Activated CD8-positive, alpha-beta memory T cell treated with anti-CD3 and anti-CD28 coated beads, Interleukin-2, amount 50 U/mL, for 4 hours (primary cell): ENCODE measurements around the gene OCSTAMP.

ENCODE experiments used
- DNase-seq: peaks from one replicate; pipeline ENCODE4 v3.0.0-alpha.2; 2020

Gene OCSTAMP

GRCh38 chr20:46550461-46550860 is at the start of gene OCSTAMP:
OCSTAMP (minus strand) TSS chr20:46550654; CDS start chr20:46550560, 94 bp downstream.
- no peak for DNase-seq

- no peak for DNase-seq
Measured at GRCh38 chr20:46599227-46599987, 49.0 kb upstream of the OCSTAMP start.

GRCh38 chr20:46595933-46596332 is 45.5 kb upstream of the OCSTAMP start:
- no peak for DNase-seq

- DNase-seq = no peak
Measured at GRCh38 chr20:46594725-46595124, 44.3 kb upstream of the OCSTAMP start.

- no peak for DNase-seq
Measured at GRCh38 chr20:46592580-46593362, 42.3 kb upstream of the OCSTAMP start.

- no peak for DNase-seq
Measured at GRCh38 chr20:46590443-46590842, 40.0 kb upstream of the OCSTAMP start.

GRCh38 chr20:46588532-46589511 is 38.4 kb upstream of the OCSTAMP start:
- DNase-seq = no peak

- DNase-seq = no peak
Measured at GRCh38 chr20:46587986-46588385, 37.5 kb upstream of the OCSTAMP start.

- no peak for DNase-seq
Measured at GRCh38 chr20:46586724-46587123, 36.3 kb upstream of the OCSTAMP start.

GRCh38 chr20:46584508-46584907 is 34.1 kb upstream of the OCSTAMP start:
- no peak for DNase-seq

GRCh38 chr20:46583411-46584214 is 33.2 kb upstream of the OCSTAMP start:
- DNase-seq = no peak

- no peak for DNase-seq
Measured at GRCh38 chr20:46582648-46583047, 32.2 kb upstream of the OCSTAMP start.

GRCh38 chr20:46581391-46581790 is 30.9 kb upstream of the OCSTAMP start:
- DNase-seq = no peak

GRCh38 chr20:46580613-46581205 is 30.3 kb upstream of the OCSTAMP start:
- no peak for DNase-seq

- no peak for DNase-seq
Measured at GRCh38 chr20:46578745-46579144, 28.3 kb upstream of the OCSTAMP start.

- no peak for DNase-seq
Measured at GRCh38 chr20:46576774-46577395, 26.4 kb upstream of the OCSTAMP start.

- DNase-seq = no peak
Measured at GRCh38 chr20:46575937-46576461, 25.5 kb upstream of the OCSTAMP start.

- no peak for DNase-seq
Measured at GRCh38 chr20:46575394-46575793, 24.9 kb upstream of the OCSTAMP start.

- DNase-seq = no peak
Measured at GRCh38 chr20:46573788-46574584, 23.5 kb upstream of the OCSTAMP start.

GRCh38 chr20:46573234-46573633 is 22.8 kb upstream of the OCSTAMP start:
- DNase-seq = no peak
